Neural cell (in vitro differentiated cells): ENCODE measurements around the gene C7orf57.

Experiments used
- CTCF ChIP-seq: fragments of 450-650 bp; IDR thresholded peaks from 2 replicates; pipeline ENCODE4 v1.5.1; 2014; ENCODE audit warnings: antibody characterized with exemption, mild to moderate bottlenecking, moderate library complexity; ENCODE audit not compliant: poor library complexity, severe bottlenecking
- EP300 ChIP-seq: fragments of 450-650 bp; conservative IDR thresholded peaks from 2 replicates; pipeline ENCODE4 v1.6.1; 2014; ENCODE audit warnings: antibody characterized with exemption, mild to moderate bottlenecking, moderate library complexity; ENCODE audit not compliant: poor library complexity, severe bottlenecking
- EZH2 ChIP-seq: fragments of 200-600, 300-800 bp; shearing (Covaris generic), sonication (generic); IDR thresholded peaks from 2 replicates; pipeline ENCODE4 v1.6.1; 2014; ENCODE audit warnings: antibody characterized with exemption, low read length, borderline replicate concordance, mild to moderate bottlenecking; ENCODE audit not compliant: insufficient read depth, poor library complexity, severe bottlenecking
- MXI1 ChIP-seq: fragments of 450-650 bp; conservative IDR thresholded peaks from 2 replicates; pipeline ENCODE4 v1.6.1; 2014; ENCODE audit warnings: antibody characterized with exemption, mild to moderate bottlenecking; ENCODE audit not compliant: poor library complexity, severe bottlenecking
- POLR2AphosphoS5 ChIP-seq: IDR thresholded peaks from 2 replicates; pipeline ENCODE4 v1.6.1; 2012
- RAD21 ChIP-seq: fragments of 450-650 bp; conservative IDR thresholded peaks from 2 replicates; pipeline ENCODE4 v1.6.1; 2014; ENCODE audit warnings: antibody characterized with exemption, mild to moderate bottlenecking, moderate library complexity
- REST ChIP-seq: IDR thresholded peaks from 2 replicates; pipeline ENCODE4 v1.6.1; 2012; ENCODE audit warnings: borderline replicate concordance
- SMC3 ChIP-seq: fragments of 450-650 bp; conservative IDR thresholded peaks from 2 replicates; pipeline ENCODE4 v1.6.1; 2014; ENCODE audit warnings: antibody characterized with exemption, mild to moderate bottlenecking, moderate library complexity; ENCODE audit not compliant: poor library complexity
- TAF1 ChIP-seq: IDR thresholded peaks from 2 replicates; pipeline ENCODE4 v1.6.1; 2012; ENCODE audit warnings: low read depth

DNA sequence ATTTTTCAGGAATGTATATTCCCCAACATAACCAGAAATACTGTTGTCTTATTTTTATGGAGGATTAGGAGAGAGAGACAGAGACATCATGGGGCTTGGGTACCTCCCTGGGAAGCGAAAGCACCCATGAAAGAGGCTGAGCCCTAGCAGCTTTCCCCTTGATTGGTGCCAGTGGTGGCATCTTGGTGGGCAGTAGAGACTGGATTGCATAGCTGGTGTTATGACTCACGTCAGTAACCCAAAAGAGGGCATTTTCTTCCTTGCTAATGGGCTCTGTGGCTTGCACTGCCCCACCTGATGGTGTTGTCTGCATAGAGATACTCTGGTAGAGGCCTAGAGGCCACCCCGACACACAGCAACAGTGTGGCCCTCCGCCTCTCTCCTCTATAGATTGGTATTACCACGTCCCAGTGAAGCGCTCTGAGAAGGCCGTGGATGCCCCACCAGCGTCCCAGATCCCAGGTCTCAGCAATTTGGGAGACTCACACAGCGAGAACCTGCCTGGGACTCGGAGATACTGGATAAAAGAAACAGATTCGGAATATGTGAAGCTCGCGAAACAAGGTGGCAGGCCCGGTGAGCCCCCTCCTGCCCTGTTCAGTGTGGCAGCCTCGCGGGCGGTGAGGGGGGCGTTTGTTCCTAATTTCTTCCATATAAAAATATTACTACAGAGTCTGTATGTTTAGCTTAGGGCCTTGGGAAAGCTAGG is 5.8 kb downstream of the C7orf57 start:
- TF ChIP-seq REST (no peak), RAD21 (no peak), CTCF (no peak), EZH2 (no peak), POLR2AphosphoS5 (no peak), EP300 (no peak), TAF1 (no peak), SMC3 (no peak), MXI1 (no peak)
